ENCODE results near the gene SCN5A.

Gene SCN5A

GRCh38 chr3:38583688-38584087 lies 65.8 kb downstream of the SCN5A start:
- DNase-seq (ENCODE audit: low spot score in 2 of 2): no peak
- no peaks in the 10 kb centered on the region for H3K4me1 Mint-ChIP-seq
- H3K36me3 Mint-ChIP-seq: no peaks in the 10 kb centered on the region
- H3K4me3 Mint-ChIP-seq: no peak overlapping the region
- H3K27ac Mint-ChIP-seq: no peak overlapping the region
- H3K9me3 Mint-ChIP-seq: no peaks in the 10 kb centered on the region
- no peak for ATAC-seq

GRCh38 chr3:38582941-38583645 lies 66.4 kb downstream of the SCN5A start:
- no peak for ATAC-seq
- H3K36me3 Mint-ChIP-seq: no peaks in the 10 kb centered on the region
- DNase-seq (ENCODE audit: low spot score in 2 of 2): no peak
- no peak overlapping the region for H3K4me3 Mint-ChIP-seq
- no peaks in the 10 kb centered on the region for H3K4me1 Mint-ChIP-seq
- H3K9me3 Mint-ChIP-seq: no peaks in the 10 kb centered on the region
- no peak overlapping the region for H3K27ac Mint-ChIP-seq

DNA sequence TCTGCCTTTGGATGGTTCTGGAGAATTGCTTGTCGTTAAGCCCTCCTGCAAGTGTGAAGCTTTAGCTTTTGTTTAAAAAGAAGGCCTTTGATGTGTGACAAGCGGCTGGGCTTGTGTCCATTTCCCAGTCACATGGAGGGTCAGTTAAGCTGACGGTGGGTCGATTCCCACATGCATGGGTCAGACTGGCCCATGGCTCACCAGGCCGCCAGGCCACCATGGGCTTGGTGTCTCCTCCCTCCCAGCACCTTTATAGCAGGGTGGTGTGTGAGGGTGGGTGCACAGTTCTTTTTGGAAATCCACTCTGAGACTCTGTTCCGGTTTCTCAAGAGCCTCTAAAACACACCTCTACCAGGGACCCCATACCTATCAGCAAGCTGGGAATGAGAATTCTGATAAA lies 67.2 kb downstream of the SCN5A start:
- no peaks in the 10 kb centered on the region for H3K36me3 Mint-ChIP-seq
- no peak overlapping the region for H3K4me3 Mint-ChIP-seq
- H3K9me3 Mint-ChIP-seq: no peaks in the 10 kb centered on the region
- ATAC-seq: no peak
- H3K27ac Mint-ChIP-seq: no peak overlapping the region
- no peak for DNase-seq (ENCODE audit: low spot score in 2 of 2)
- H3K4me1 Mint-ChIP-seq: no peaks in the 10 kb centered on the region

GRCh38 chr3:38581774-38582173 lies 67.7 kb downstream of the SCN5A start:
- Mint-ChIP-seq H3K4me3 (no peak overlapping the region), H3K36me3 (no peaks in the 10 kb centered on the region), H3K4me1 (no peaks in the 10 kb centered on the region), H3K27ac (no peak overlapping the region), H3K9me3 (no peaks in the 10 kb centered on the region)
- no peak for ATAC-seq
- DNase-seq (ENCODE audit: low spot score in 2 of 2): no peak

DNA sequence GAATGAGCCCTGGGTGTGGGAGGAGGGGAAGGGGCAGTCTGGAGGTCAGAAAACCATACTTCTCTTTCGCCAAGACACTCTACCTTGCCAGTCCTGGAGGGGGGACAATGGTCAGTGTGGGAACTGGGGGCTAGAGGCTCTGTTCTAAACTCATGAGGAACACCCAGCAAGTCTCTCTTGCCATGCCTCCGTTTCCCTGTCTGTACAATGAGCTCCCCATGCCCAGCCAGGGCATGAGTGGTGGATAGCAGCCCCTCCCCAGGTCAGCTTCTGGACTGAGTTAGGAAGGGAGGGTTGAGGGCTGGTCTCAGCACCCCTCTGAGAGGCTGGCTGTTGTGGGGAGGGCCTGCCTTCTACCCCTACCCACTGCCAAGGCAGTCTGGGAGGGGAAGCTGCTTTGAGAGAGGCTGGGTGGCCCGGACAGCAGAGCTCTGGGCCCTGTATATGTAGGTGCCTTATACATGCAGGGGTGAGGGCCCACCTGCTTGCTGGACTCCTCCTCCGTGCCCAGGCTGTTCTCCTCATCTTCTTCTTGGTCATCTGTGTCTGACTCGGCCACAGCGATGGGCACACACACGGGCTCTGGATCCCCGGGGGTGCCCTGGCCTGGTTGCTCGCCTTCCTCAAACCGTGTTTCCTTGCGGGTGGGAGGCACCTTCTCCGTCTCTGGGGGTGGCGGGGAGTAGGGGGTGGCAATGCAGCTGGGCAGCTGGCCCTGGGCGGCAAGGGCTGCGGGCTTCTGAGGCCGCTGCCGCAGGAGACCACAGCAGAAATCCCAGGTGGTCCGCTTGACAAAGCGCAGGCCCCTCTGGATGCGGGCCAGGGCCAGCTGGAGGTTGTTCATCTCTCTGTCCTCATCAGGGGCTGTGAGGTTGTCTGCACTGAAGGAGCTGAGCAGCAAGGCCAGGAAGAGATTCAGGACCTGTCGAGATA lies 68.8 kb downstream of the SCN5A start:
- Mint-ChIP-seq H3K36me3 (no peaks in the 10 kb centered on the region), H3K4me1 (no peaks in the 10 kb centered on the region), H3K27ac (no peak overlapping the region), H3K9me3 (no peaks in the 10 kb centered on the region), H3K4me3 (no peak overlapping the region)
- DNase-seq (ENCODE audit: low spot score in 2 of 2): no peak
- no peak for ATAC-seq

DNA sequence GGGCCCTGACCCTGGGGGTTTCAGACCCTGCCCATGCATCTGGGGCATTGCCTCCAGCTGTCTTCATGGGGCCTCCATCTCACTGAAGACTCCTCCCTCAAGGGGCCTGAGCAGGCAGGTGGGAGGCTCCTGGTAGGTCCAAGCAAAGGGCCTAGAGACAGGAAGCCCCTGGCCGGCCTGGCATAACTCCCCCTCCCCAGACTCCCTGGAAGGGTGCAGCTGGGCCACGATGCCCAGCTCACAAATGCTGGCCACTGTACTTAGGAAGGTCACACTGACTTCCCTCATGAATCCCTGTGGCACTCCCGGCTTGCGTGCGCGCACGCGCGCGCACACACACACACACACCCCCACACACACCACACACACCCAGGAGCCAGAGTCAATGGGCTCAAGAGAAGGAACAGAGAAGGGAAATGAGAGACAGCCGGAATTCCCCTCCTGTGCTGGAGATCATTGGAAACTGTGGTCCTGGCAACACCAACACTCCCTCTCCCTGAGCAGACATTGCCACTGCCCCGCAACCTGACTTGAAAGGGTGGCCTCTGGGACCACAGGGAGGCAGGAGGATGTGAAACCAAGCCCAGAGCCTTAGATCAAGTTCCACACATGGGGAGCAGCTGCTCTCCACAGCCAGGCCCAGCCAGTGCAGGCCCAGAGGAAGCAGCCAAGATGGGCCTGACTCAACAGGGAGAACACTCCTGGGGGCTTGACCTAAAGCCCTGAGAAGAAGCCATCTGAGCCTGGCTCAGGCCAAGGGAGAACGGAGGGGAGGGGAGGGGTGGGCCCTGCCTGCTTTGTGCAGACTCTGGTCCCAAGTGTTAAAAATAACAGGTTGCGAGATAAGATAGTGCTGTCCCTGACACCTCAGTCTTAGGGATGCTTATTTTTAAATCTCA lies 69.7 kb downstream of the SCN5A start:
- Mint-ChIP-seq H3K27ac (no peak overlapping the region), H3K4me3 (no peak overlapping the region), H3K4me1 (no peaks in the 10 kb centered on the region), H3K36me3 (no peaks in the 10 kb centered on the region), H3K9me3 (no peaks in the 10 kb centered on the region)
- ATAC-seq: no peak
- no peak for DNase-seq (ENCODE audit: low spot score in 2 of 2)

GRCh38 chr3:38579141-38579540 lies 70.3 kb downstream of the SCN5A start:
- no peaks in the 10 kb centered on the region for H3K4me1 Mint-ChIP-seq
- ATAC-seq: no peak
- no peaks in the 10 kb centered on the region for H3K36me3 Mint-ChIP-seq
- no peak for DNase-seq (ENCODE audit: low spot score in 2 of 2)
- no peak overlapping the region for H3K4me3 Mint-ChIP-seq
- no peak overlapping the region for H3K27ac Mint-ChIP-seq
- H3K9me3 Mint-ChIP-seq: no peaks in the 10 kb centered on the region

DNA sequence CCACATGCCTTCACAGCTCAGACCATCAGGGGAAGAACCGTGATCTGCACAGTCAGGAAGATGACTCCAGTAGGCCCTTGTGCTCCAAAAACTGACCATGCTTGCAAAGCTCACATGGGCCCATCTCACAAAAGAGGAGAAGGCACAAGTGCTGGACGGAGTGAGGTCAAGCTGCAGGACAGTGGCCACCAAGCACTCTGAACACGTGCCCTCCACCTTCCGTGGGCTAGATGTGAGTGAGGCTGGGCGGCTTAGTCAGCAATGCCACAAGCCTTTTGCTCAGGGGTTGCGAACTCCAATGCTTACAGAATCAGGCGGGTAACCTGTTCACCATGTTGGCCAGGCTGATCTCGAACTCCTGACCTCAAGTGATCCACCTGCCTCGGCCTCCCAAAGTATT lies 70.9 kb downstream of the SCN5A start:
- ATAC-seq: no peak

GRCh38 chr3:38578081-38578475 lies 71.4 kb downstream of the SCN5A start:
- no peaks in the 10 kb centered on the region for H3K36me3 Mint-ChIP-seq
- H3K4me1 Mint-ChIP-seq: no peaks in the 10 kb centered on the region
- no peak overlapping the region for H3K4me3 Mint-ChIP-seq
- ATAC-seq (no peak), DNase-seq (ENCODE audit: low spot score in 2 of 2) (no peak)
- no peaks in the 10 kb centered on the region for H3K9me3 Mint-ChIP-seq
- no peak overlapping the region for H3K27ac Mint-ChIP-seq

More for the DNA sequence above, 70.9 kb downstream of the SCN5A start:
- Mint-ChIP-seq H3K4me1 (no peaks in the 10 kb centered on the region), H3K27ac (no peak overlapping the region), H3K9me3 (no peaks in the 10 kb centered on the region), H3K4me3 (no peak overlapping the region), H3K36me3 (no peaks in the 10 kb centered on the region)
- DNase-seq (ENCODE audit: low spot score in 2 of 2): no peak

GRCh38 chr3:38577371-38578080 lies 72.0 kb downstream of the SCN5A start:
- Mint-ChIP-seq H3K4me1 (no peaks in the 10 kb centered on the region), H3K4me3 (no peak overlapping the region), H3K9me3 (no peaks in the 10 kb centered on the region), H3K27ac (no peak overlapping the region), H3K36me3 (no peaks in the 10 kb centered on the region)
- DNase-seq (ENCODE audit: low spot score in 2 of 2) (peak in 1 of 2 donors; percentile 32), ATAC-seq (no peak)

DNA sequence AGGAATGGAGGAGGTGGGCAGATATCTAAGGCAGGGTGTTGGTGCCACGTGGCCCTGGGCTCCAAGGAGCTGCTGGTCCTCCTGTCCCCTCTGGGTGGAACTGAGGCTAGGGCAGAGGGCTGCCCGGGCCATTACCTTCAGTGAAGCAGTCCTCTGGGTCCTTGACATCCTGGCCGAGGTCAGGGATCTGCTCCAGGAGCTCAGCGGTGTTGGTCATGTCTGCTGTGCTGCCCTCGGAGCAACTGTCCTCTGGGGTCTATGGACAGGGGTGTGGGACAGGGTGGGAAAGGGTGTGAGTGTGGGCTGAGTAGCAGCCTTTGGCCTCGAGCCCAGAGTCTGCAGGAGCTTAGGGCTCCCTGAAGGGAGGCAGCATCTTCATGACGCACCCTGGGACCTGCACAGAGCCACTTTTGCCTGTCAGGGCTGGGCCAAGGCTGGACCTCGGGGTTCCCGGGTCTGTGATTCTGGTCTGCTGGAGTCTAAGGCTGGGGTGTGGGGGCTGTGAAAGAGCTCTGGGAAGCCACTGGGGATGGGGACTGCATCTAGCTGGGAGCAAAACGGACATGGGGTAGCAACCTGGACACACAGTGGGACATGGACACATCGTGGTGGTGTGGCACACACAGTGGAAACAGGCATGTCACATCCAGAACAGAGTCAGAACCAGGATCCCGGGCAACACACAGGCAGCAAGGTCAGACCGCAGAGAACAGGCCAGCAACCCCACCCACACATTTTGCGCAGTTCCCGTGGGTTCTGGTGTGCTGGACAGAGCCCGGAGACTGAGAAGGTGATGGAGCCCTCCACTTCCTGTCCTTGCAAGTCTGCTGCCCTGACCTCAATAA lies 72.7 kb downstream of the SCN5A start:
- Mint-ChIP-seq H3K36me3 (no peaks in the 10 kb centered on the region), H3K9me3 (no peaks in the 10 kb centered on the region), H3K4me3 (no peak overlapping the region), H3K27ac (peak overlapping the region; percentile 29), H3K4me1 (no peaks in the 10 kb centered on the region)
- DNase-seq (ENCODE audit: low spot score in 2 of 2) (peak in 1 of 2 donors; percentile 22), ATAC-seq (no peak)

DNA sequence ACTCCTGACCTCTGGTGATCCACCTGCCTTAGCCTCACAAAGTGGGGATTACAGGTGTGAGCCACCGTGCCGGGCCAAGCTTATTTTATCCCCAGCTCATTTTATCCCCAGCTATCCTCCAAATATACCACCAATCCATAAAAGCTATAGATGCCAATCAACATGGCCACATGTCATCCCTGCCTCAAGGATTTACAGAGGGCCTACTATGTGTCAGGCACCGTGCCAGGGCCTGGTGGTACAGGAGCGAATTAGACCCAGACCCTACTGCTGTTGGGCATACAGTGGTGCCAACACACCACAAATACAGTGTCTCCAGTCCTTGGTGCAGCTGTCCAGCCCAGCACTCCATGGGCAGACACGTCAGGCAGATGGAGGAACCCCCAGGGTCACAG lies 73.4 kb downstream of the SCN5A start:
- Mint-ChIP-seq H3K4me1 (no peaks in the 10 kb centered on the region), H3K36me3 (no peaks in the 10 kb centered on the region), H3K27ac (no peak overlapping the region), H3K9me3 (no peaks in the 10 kb centered on the region), H3K4me3 (no peak overlapping the region)
- DNase-seq (ENCODE audit: low spot score in 2 of 2): peak in 1 of 2 donors; percentile 30
- no peak for ATAC-seq

GRCh38 chr3:38575279-38575843 lies 74.1 kb downstream of the SCN5A start:
- DNase-seq (ENCODE audit: low spot score in 2 of 2): no peak
- Mint-ChIP-seq H3K27ac (no peak overlapping the region), H3K36me3 (no peaks in the 10 kb centered on the region), H3K4me3 (no peak overlapping the region), H3K9me3 (no peaks in the 10 kb centered on the region), H3K4me1 (no peaks in the 10 kb centered on the region)
- no peak for ATAC-seq

All from stimulated activated effector memory CD8-positive, alpha-beta T cell treated with anti-CD3 and anti-CD28 coated beads, Interleukin-12 subunit alpha, Interleukin-12 subunit beta, amount 100 ng/mL, for 72 hours (primary cell).